Stomach (tissue), 9 donors: ENCODE data around the gene TRAIP. TPM values are rescaled to one million over a fixed set of nuclear protein-coding genes. Genes with fewer than 3 reads are reported as not detected.

Experiments
- DNase-seq, 2 donors: peaks; one replicate each; pipeline versions ENCODE4 v3.0.0 to v3.0.0-alpha.2; 2013 to 2019
- H3K27ac ChIP-seq, 5 donors: fragments of 200-600 bp in 4 of 5; sonication (generic) in 4 of 5; one replicate each; pipeline ENCODE4 v1.5.1; 2013 to 2019; ENCODE audit warnings: mild to moderate bottlenecking in 1 of 5, moderate library complexity in 1 of 5
- H3K27me3 ChIP-seq, 3 donors: fragments of 200-600 bp; sonication (generic); one replicate each; pipeline ENCODE4 v1.5.1; 2017 to 2019; ENCODE audit warnings: mixed run types in 1 of 3
- H3K36me3 ChIP-seq, 4 donors: fragments of 200-600 bp; sonication (generic); 1 replicate in 3 of 4; 2 replicates in 1 of 4; pipeline ENCODE4 v1.5.1; 2016 to 2019
- H3K4me1 ChIP-seq, 4 donors: fragments of 200-600 bp; sonication (generic); one replicate each; pipeline ENCODE4 v1.5.1; 2016 to 2019
- H3K4me3 ChIP-seq, 4 donors: fragments of 200-600 bp; sonication (generic) in 3 of 4; one replicate each; pipeline ENCODE4 v1.5.1; 2016 to 2019; ENCODE audit warnings: mild to moderate bottlenecking in 1 of 4
- H3K9me3 ChIP-seq, 4 donors: fragments of 200-600 bp; sonication (generic); one replicate each; pipeline ENCODE4 v1.5.1; 2016 to 2019
- EP300 ChIP-seq: sonication (generic); formaldehyde crosslinking; IDR thresholded peaks from one replicate; pipeline ENCODE4 v1.6.1; 2017; ENCODE audit warnings: antibody characterized with exemption
- POLR2A ChIP-seq, 4 donors: fragments of 450-650 bp; IDR thresholded peaks; one replicate each; pipeline ENCODE4 v1.6.1; 2016; ENCODE audit warnings: antibody characterized with exemption in 4 of 4, control low read depth in 2 of 4, mild to moderate bottlenecking in 1 of 4, moderate library complexity in 1 of 4
- POLR2AphosphoS5 ChIP-seq, 3 donors: sonication (generic); formaldehyde crosslinking; IDR thresholded peaks; one replicate each; pipeline ENCODE4 v1.6.1; 2016; ENCODE audit warnings: antibody characterized with exemption in 3 of 3
- WGBS, 5 donors: extraction: QIAGEN DNeasy Blood & Tissue Kit in 3 of 5; methylation state at CpG; one replicate each; pipeline versions ENCODE4 v1.1.5 to v1.1.7; 2013 to 2018; 5-methylcytosine and 5-hydroxymethylcytosine counted together
- intact Hi-C: fragments of 100-400 bp; cut with DNase I; formaldehyde crosslinking; loops from one replicate; pipeline ENCODE4 v1.15.1; 2023; ENCODE audit warnings: low total_unique reads
- polyA plus RNA-seq, 3 donors: library from polyadenylated mRNA; stranded (reverse); fragments of 200-250 nt; gene quantifications; one replicate each; pipeline ENCODE4 v1.2.3, GENCODE V29; 2013
- total RNA-seq, 5 donors: library from RNA; depleted of rRNA; stranded (reverse); fragments of >200 nt; gene quantifications; one replicate each; pipeline versions ENCODE4 v1.1.0 to v1.2.3, GENCODE V29; 2014 to 2016
- TF ChIP-seq, protein P1 (sequence below), 7 experiments: fragments of 450-650 bp in 4 of 7; fragments of 200-600 bp in 3 of 7; sonication (generic) in 3 of 7; IDR thresholded peaks; one replicate each; pipeline ENCODE4 v1.5.1; 2016 to 2019; ENCODE audit warnings: antibody characterized with exemption in 7 of 7, control low read depth in 2 of 7, mild to moderate bottlenecking in 1 of 7
- donor health status: healthy with polysubstance abuse.
- donor health status: Bipolar disorder and iron deficiency.
- donor health status: healthy.

TRAIP gene
- total and polyA plus RNA-seq, 8 donors: 1.5 to 7.0 (median 2.5) TPM; not detected in 2

DNA sequence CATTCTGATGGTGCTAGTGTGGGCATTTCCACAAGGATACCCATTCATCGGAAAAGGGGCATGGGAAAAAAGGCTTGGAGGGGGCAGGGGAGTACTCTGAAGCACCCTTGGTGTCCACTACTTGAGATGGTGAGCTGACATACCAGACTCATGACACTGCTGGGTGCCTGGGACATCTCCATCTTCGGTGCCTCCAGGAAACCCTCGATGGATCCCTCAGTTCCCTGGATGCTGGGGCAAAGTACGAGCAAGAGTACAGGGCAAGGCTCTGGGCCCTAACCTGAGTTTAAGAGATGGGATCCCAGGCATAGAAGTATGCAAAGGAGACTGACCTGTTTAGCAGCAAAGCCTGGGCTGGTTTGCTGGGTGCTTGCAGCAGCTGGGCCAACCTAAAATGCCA lies 64.8 kb downstream of the TRAIP start:
- intact Hi-C loops: no loop called here
- no peak for DNase-seq

DNA sequence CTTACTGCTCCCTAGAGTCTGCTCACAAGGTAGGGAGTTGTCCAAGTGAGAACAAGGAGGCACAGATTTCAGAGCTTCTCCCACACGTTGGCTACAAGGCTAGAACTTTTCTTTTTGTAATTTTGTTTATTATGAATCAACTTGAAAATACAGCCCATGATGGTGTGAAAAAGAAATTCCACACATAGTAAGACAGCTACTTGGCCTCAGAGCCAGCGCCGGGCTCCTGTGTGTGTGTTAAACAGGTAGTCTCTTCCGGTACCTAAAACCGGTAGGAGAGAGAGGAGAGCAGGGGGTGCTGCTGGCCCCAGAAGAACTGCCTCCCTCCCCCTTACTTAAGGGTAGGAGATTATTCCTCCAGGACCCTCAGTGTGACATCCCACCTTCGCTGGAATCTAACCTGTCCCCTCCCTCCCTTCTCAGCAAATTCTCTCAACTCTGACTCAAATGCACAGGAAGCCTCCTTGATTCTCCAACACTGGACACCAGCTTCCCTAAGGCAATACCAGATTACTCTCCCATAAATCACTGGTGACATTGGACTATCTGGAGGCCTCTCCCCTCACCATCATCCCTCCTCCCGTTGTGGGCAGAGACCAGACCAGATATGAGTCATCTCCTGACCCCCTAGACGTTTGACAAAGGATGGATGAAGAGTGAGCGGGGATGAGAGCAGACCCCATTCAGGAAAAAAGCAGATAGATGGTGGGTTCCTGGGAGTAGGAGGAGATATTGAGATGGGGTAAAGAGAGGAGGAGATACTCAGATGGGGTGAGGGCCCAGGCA lies 65.5 kb downstream of the TRAIP start:
- intact Hi-C loops: no loop called here
- H3K27ac ChIP-seq: no peak overlapping the region
- H3K4me1 ChIP-seq: peaks cover 7 to 10% (median 9%) of the 10 kb centered on the region in 4 donors
- TF ChIP-seq POLR2AphosphoS5 (IDR thresholded peaks at IDR 0.05) (no peak), EP300 (no peak), POLR2A (IDR thresholded peaks at IDR 0.05) (no peak)
- TF ChIP-seq, protein P1, sequence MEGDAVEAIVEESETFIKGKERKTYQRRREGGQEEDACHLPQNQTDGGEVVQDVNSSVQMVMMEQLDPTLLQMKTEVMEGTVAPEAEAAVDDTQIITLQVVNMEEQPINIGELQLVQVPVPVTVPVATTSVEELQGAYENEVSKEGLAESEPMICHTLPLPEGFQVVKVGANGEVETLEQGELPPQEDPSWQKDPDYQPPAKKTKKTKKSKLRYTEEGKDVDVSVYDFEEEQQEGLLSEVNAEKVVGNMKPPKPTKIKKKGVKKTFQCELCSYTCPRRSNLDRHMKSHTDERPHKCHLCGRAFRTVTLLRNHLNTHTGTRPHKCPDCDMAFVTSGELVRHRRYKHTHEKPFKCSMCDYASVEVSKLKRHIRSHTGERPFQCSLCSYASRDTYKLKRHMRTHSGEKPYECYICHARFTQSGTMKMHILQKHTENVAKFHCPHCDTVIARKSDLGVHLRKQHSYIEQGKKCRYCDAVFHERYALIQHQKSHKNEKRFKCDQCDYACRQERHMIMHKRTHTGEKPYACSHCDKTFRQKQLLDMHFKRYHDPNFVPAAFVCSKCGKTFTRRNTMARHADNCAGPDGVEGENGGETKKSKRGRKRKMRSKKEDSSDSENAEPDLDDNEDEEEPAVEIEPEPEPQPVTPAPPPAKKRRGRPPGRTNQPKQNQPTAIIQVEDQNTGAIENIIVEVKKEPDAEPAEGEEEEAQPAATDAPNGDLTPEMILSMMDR (IDR thresholded peaks at IDR 0.05): no peak
- H3K36me3 ChIP-seq: no peaks in the 10 kb centered on the region
- H3K4me3 ChIP-seq: no peak overlapping the region
- no peaks in the 10 kb centered on the region for H3K9me3 ChIP-seq
- H3K27me3 ChIP-seq: no peaks in the 10 kb centered on the region
- no peak for DNase-seq
- WGBS, 5 donors: 58 to 73% (median 69%) methylated on average over 9 of the region's 9 CpGs

More for the DNA sequence above, 64.8 kb downstream of the TRAIP start:
- Histone ChIP-seq H3K4me1 (peaks cover 7 to 10% (median 8%) of the 10 kb centered on the region in 4 donors), H3K36me3 (no peaks in the 10 kb centered on the region), H3K27me3 (no peaks in the 10 kb centered on the region), H3K9me3 (no peaks in the 10 kb centered on the region), H3K4me3 (no peak overlapping the region), H3K27ac (no peak overlapping the region)
- TF ChIP-seq EP300 (no peak), POLR2A (IDR thresholded peaks at IDR 0.05) (no peak), POLR2AphosphoS5 (IDR thresholded peaks at IDR 0.05) (no peak)
- TF ChIP-seq, protein P1 (IDR thresholded peaks at IDR 0.05): no peak
- WGBS, 5 donors: 87 to 97% (median 92%) methylated on average over 4 of the region's 4 CpGs

GRCh38 chr3:49788056-49788455 lies 68.3 kb downstream of the TRAIP start:
- Histone ChIP-seq H3K27me3 (no peaks in the 10 kb centered on the region), H3K27ac (no peak overlapping the region), H3K36me3 (peaks cover 0 to 18% (median 13%) of the 10 kb centered on the region in 4 donors), H3K4me1 (peaks cover 24 to 35% (median 34%) of the 10 kb centered on the region in 4 donors), H3K9me3 (no peaks in the 10 kb centered on the region), H3K4me3 (no peak overlapping the region)
- intact Hi-C loops: no loop called here
- 86 to 97% (median 95%) methylated on average over 2 of the region's 2 CpGs for WGBS, 5 donors
- TF ChIP-seq POLR2AphosphoS5 (IDR thresholded peaks at IDR 0.05): no peak
- no peak for TF ChIP-seq EP300
- no peak for TF ChIP-seq POLR2A (IDR thresholded peaks at IDR 0.05)
- TF ChIP-seq, protein P1 (IDR thresholded peaks at IDR 0.05): no peak
- DNase-seq: no peak

GRCh38 chr3:49787536-49787935 lies 68.8 kb downstream of the TRAIP start:
- TF ChIP-seq POLR2AphosphoS5 (IDR thresholded peaks at IDR 0.05) (no peak), POLR2A (IDR thresholded peaks at IDR 0.05) (no peak), EP300 (no peak)
- TF ChIP-seq, protein P1 (IDR thresholded peaks at IDR 0.05): no peak
- Histone ChIP-seq H3K4me1 (peaks cover 24 to 40% (median 36%) of the 10 kb centered on the region in 4 donors), H3K27me3 (no peaks in the 10 kb centered on the region), H3K4me3 (peak overlapping the region in 1 of 4 donors; percentile 98), H3K36me3 (peaks cover 0 to 19% (median 13%) of the 10 kb centered on the region in 4 donors), H3K9me3 (no peaks in the 10 kb centered on the region), H3K27ac (peak overlapping the region in 3 of 5 donors; percentile 94 to 99 (median 96))
- WGBS, 5 donors: 82 to 90% (median 85%) methylated on average over 5 of the region's 5 CpGs
- DNase-seq: no peak
- intact Hi-C loops: no loop called here
